K562 (cell line): Measurements from ENCODE around the gene HDGFL1. TPM values are rescaled to one million over a fixed set of nuclear protein-coding genes. Genes with fewer than 3 reads are reported as not detected.

ENCODE experiments used
- ATAC-seq: fragments of 200-7000 bp; cut with Tn5 transposase; 3 replicates; pipeline ENCODE4 v1.9.1; 2020; ENCODE audit warnings: moderate library complexity
- BruUV-seq: library from RNA; stranded (reverse); fragments of 400-500 nt; replicated peaks from 2 replicates; lab custom pipeline; 2021; lab: Mats Ljungman, UMichigan
- CTCF ChIA-PET: fragments of 300-600 bp; formaldehyde crosslinking; extraction: SDS; loops from one replicate; lab custom pipeline; 2021; ENCODE audit warnings: low intra/inter-chr PET ratio; lab: Yijun Ruan, JAX
- POLR2A ChIA-PET: fragments of 300-600, 350-650 bp; sonication (Branson Sonifier 250); formaldehyde crosslinking; extraction: SDS; loops from one replicate; lab custom pipeline; 2021; ENCODE audit warnings: antibody characterized with exemption, inconsistent platforms; lab: Yijun Ruan, JAX
- DNase-seq, 4 experiments: peaks; one replicate each; pipeline versions ENCODE4 v3.0.0 to v3.0.0-alpha.2; 2011 to 2018; ENCODE audit warnings: low spot score in 3 of 4, mixed read lengths in 3 of 4; ENCODE audit errors: extremely low read depth in 1 of 4
- FAIRE-seq: peaks from 2 replicates; lab custom pipeline; 2011; peaks lifted over from hg19 to GRCh38; lab: Jason Lieb, UNC
- H2AFZ ChIP-seq: 2 replicates; pipeline ENCODE4 v1.6.0; 2011; ENCODE audit warnings: low read depth, low read length, control low read depth, inconsistent platforms
- H3K27ac ChIP-seq: fragments of 200-600 bp; 3 replicates; pipeline ENCODE4 v1.8.0; 2011; ENCODE audit warnings: low read depth, mild to moderate bottlenecking, control low read depth, inconsistent platforms, low read length, moderate library complexity, mixed read lengths; ENCODE audit errors: extremely low read depth
- H3K27me3 ChIP-seq, 2 experiments: fragments of 300-600 bp in 1 of 2; 2 replicates in 1 of 2; 3 replicates in 1 of 2; pipeline versions ENCODE4 v1.6.0 to v1.8.0; 2011; ENCODE audit warnings: inconsistent platforms in 2 of 2, low read length in 2 of 2, mild to moderate bottlenecking in 1 of 2, mixed read lengths in 1 of 2, moderate library complexity in 1 of 2; ENCODE audit not compliant: control insufficient read depth in 2 of 2, insufficient read depth in 2 of 2
- H3K36me3 ChIP-seq: fragments of 300-600 bp; 3 replicates; pipeline ENCODE4 v1.8.0; 2011; ENCODE audit warnings: mild to moderate bottlenecking, low read length, inconsistent platforms; ENCODE audit not compliant: control insufficient read depth, insufficient read depth
- H3K4me1 ChIP-seq, 2 experiments: fragments of 200-600 bp in 1 of 2; replicated peaks in 1 of 2; 2 replicates in 1 of 2; 3 replicates in 1 of 2; pipeline versions ENCODE4 v1.5.1 to v1.8.0; 2011; ENCODE audit warnings: inconsistent platforms in 2 of 2, low read length in 2 of 2, mild to moderate bottlenecking in 1 of 2, mixed read lengths in 1 of 2, moderate library complexity in 1 of 2; ENCODE audit not compliant: control insufficient read depth in 2 of 2, insufficient read depth in 2 of 2
- H3K4me2 ChIP-seq: 2 replicates; pipeline ENCODE4 v1.6.1; 2011; ENCODE audit warnings: low read length, control low read depth, inconsistent platforms, mixed read lengths; ENCODE audit not compliant: insufficient read depth
- H3K4me3 ChIP-seq: fragments of 200-600 bp; sonication (generic), shearing (Covaris generic); 2 replicates; pipeline ENCODE4 v1.5.1; 2016; ENCODE audit warnings: control low read depth, inconsistent platforms
- H3K79me2 ChIP-seq: fragments of 200-600 bp; 3 replicates; pipeline ENCODE4 v1.8.0; 2011; ENCODE audit warnings: low read length, inconsistent platforms; ENCODE audit not compliant: control insufficient read depth, insufficient read depth
- H3K9ac ChIP-seq, 2 experiments: 2 replicates each; pipeline versions ENCODE4 v1.6.0 to v1.6.1; 2011; ENCODE audit warnings: low read depth in 2 of 2, low read length in 2 of 2, control low read depth in 1 of 2, inconsistent platforms in 1 of 2, mild to moderate bottlenecking in 1 of 2, mixed read lengths in 1 of 2; ENCODE audit not compliant: insufficient read depth in 1 of 2
- H3K9me1 ChIP-seq: one replicate; pipeline ENCODE4 v1.6.0; 2011; ENCODE audit warnings: inconsistent platforms, mild to moderate bottlenecking, low read length, moderate library complexity; ENCODE audit not compliant: control insufficient read depth, insufficient read depth
- H3K9me3 ChIP-seq: replicated peaks from 2 replicates; pipeline ENCODE4 v1.5.1; 2011; ENCODE audit warnings: low read depth, low read length, inconsistent platforms; ENCODE audit not compliant: control insufficient read depth, insufficient read depth
- H4K20me1 ChIP-seq: replicated peaks from 2 replicates; pipeline ENCODE4 v1.6.1; 2011; ENCODE audit warnings: low read length, inconsistent platforms, mixed read lengths; ENCODE audit not compliant: control insufficient read depth, insufficient read depth
- FOXK1 ChIP-seq: sonication (generic); formaldehyde crosslinking; IDR thresholded peaks from 2 replicates; pipeline ENCODE4 v1.8.0; 2022; ENCODE audit warnings: missing genetic modification reagents, mild to moderate bottlenecking, borderline replicate concordance
- HDAC2 ChIP-seq: fragments of 450-650 bp; IDR thresholded peaks from 2 replicates; pipeline ENCODE4 v1.6.1; 2016; ENCODE audit warnings: mild to moderate bottlenecking
- HDAC6 ChIP-seq: IDR thresholded peaks from 2 replicates; pipeline ENCODE4 v1.6.1; 2012; ENCODE audit warnings: low read depth, mild to moderate bottlenecking, control low read depth, inconsistent platforms, low read length, moderate library complexity
- NR2C1 ChIP-seq, 2 experiments: fragments of 450-650 bp; IDR thresholded peaks; 2 replicates each; pipeline ENCODE4 v1.6.1; 2017; ENCODE audit warnings: mild to moderate bottlenecking in 2 of 2, antibody characterized with exemption in 1 of 2, inconsistent platforms in 1 of 2, missing compliant biosample characterization in 1 of 2, missing genetic modification characterization in 1 of 2
- NR4A1 ChIP-seq, 2 experiments: fragments of 250-450 bp in 1 of 2; fragments of 450-650 bp in 1 of 2; sonication (Bioruptor Pico) in 1 of 2; IDR thresholded peaks; 2 replicates each; pipeline versions ENCODE4 v1.4.0 to v1.6.1; 2016 to 2020; ENCODE audit warnings: mild to moderate bottlenecking in 2 of 2, missing compliant biosample characterization in 1 of 2, missing genetic modification characterization in 1 of 2, moderate library complexity in 1 of 2
- SOX6 ChIP-seq: fragments of 450-650 bp; IDR thresholded peaks from 2 replicates; pipeline ENCODE4 v1.6.1; 2014; ENCODE audit warnings: mild to moderate bottlenecking
- STAT5B ChIP-seq: fragments of 250-450 bp; sonication (Bioruptor Pico); IDR thresholded peaks from 2 replicates; pipeline ENCODE4 v1.8.0; 2021; ENCODE audit warnings: mild to moderate bottlenecking, inconsistent platforms
- TRIM28 ChIP-seq: fragments of 450-650 bp; IDR thresholded peaks from 2 replicates; pipeline ENCODE4 v1.6.1; 2017
- WGBS: fragments of 100-300 bp; shearing (Covaris generic); methylation state at CpG from one replicate; pipeline ENCODE4 v1.1.6; 2016; ENCODE audit warnings: low coverage, mixed read lengths; ENCODE audit not compliant: insufficient coverage; ENCODE audit errors: missing lambda C conversion rate; 5-methylcytosine and 5-hydroxymethylcytosine counted together
- in situ Hi-C: fragments of 300-500 bp; cut with MboI; formaldehyde crosslinking; loops from 4 replicates; pipeline ENCODE4 v1.15.0; 2018; ENCODE audit warnings: inconsistent platforms, mixed read lengths
- intact Hi-C: fragments of 100-400 bp; cut with micrococcal nuclease; formaldehyde crosslinking; loops from 2 replicates; pipeline ENCODE4 v1.14.2; 2022
- polyA plus RNA-seq, 8 experiments: library from polyadenylated mRNA; depleted of rRNA in 4 of 8; stranded (reverse) in 5 of 8; unstranded in 3 of 8; fragments of >200 nt; fragmentation: Nextera tagmentation in 2 of 8; fragmentation: Illumina TruSeq in 1 of 8; extraction: Ambion mirVana in 2 of 8; extraction: Trizol in 1 of 8; gene quantifications; 2 replicates each; pipeline versions ENCODE4 v1.2.1 to v1.2.3, GENCODE V29; 2011 to 2014; ENCODE audit warnings: inconsistent platforms in 1 of 8, missing spikeins in 1 of 8
- total RNA-seq, 7 experiments: library from RNA; depleted of rRNA in 6 of 7; stranded (reverse); fragments of >200 nt in 6 of 7; fragmentation: Illumina TruSeq in 2 of 7; extraction: Trizol in 2 of 7; gene quantifications; 2 replicates each; pipeline versions ENCODE4 v1.2.1 to v1.2.3, GENCODE V29; 2011 to 2021; ENCODE audit warnings: low replicate concordance in 1 of 7
- TF ChIP-seq, protein P1 (sequence below): sonication (generic); IDR thresholded peaks from 2 replicates; pipeline ENCODE4 v1.6.1; 2016

HDGFL1 gene
- total and polyA plus RNA-seq, 9 of the 15 experiments (the other 6 are each of a cell fraction or from before 2014, with no cell fraction given): 0.04 to 0.64 (median 0.28) TPM

DNA sequence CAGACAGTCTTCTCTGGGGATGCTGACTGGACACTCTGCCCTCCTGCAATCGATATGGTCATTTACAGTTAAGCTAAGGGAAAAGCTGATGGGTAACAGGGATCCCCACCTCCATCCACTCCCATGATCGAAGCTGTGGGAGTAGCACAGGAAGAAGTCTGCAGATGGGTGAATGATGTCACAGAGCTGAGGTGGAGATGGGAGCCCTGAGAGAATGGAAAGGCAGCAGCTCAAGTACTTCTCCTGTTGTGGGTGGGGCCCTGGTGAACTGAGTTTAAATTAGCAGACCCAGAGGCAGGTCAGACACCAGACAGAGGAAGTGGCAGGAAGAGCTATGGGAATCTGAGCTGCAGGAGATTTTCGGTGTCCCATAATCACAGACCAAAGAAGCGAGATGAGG, 29.0 kb downstream of the HDGFL1 start:
- Histone ChIP-seq H3K9me3 (no peaks in the 10 kb centered on the region), H4K20me1 (no peaks in the 10 kb centered on the region), H3K9ac (no peak overlapping the region), H3K36me3 (no peaks in the 10 kb centered on the region), H3K4me3 (no peak overlapping the region), H3K4me1 (no peaks in the 10 kb centered on the region), H3K27ac (no peak overlapping the region), H3K79me2 (no peaks in the 10 kb centered on the region), H3K27me3 (no peaks in the 10 kb centered on the region), H3K4me2 (no peak overlapping the region), H3K9me1 (no peaks in the 10 kb centered on the region), H2AFZ (no peak overlapping the region)
- in situ Hi-C loops (no loop called here), intact Hi-C loops (no loop called here)
- no peak for TF ChIP-seq STAT5B (CRISPR knock-in tag)
- TF ChIP-seq NR2C1 (IDR thresholded peaks at IDR 0.05): no peak
- TF ChIP-seq NR2C1 (tag; IDR thresholded peaks at IDR 0.05): no peak
- TF ChIP-seq SOX6: no peak
- TF ChIP-seq TRIM28: no peak
- no peak for TF ChIP-seq NR4A1 (CRISPR knock-in tag; IDR thresholded peaks at IDR 0.05)
- TF ChIP-seq NR4A1 (tag; IDR thresholded peaks at IDR 0.05): no peak
- TF ChIP-seq HDAC6: no peak
- TF ChIP-seq, protein P1, sequence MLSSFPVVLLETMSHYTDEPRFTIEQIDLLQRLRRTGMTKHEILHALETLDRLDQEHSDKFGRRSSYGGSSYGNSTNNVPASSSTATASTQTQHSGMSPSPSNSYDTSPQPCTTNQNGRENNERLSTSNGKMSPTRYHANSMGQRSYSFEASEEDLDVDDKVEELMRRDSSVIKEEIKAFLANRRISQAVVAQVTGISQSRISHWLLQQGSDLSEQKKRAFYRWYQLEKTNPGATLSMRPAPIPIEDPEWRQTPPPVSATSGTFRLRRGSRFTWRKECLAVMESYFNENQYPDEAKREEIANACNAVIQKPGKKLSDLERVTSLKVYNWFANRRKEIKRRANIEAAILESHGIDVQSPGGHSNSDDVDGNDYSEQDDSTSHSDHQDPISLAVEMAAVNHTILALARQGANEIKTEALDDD: no peak
- no peak for TF ChIP-seq FOXK1
- TF ChIP-seq HDAC2: no peak
- FAIRE-seq (no peak), ATAC-seq (no peak), DNase-seq (no peak)
- no TSS peak for BruUV-seq
- ChIA-PET CTCF (no interaction called here), POLR2A (no interaction called here)
- 5% methylated on average over 4 of the region's 4 CpGs for WGBS
